Measurements from ENCODE around the gene LPO.

- TF ChIP-seq POLR2AphosphoS5 (IDR thresholded peaks at IDR 0.05) (no peak), POLR2A (IDR thresholded peaks at IDR 0.05) (no peak)
Measured at GRCh38 chr17:58244963-58245362, 6.6 kb downstream of the LPO start.
